Spleen (tissue), 11 donors: ENCODE data around the gene NFATC2. TPM values are rescaled to one million over a fixed set of nuclear protein-coding genes. Genes with fewer than 3 reads are reported as not detected.

Source experiments
- DNase-seq: peaks from one replicate; pipeline ENCODE4 v3.0.0-alpha.2; 2020
- H3K27ac ChIP-seq, 8 donors: fragments of 200-600 bp; sonication (generic) in 7 of 8; 1 replicate in 4 of 8; 2 replicates in 4 of 8; pipeline versions ENCODE4 v1.5.0 to v1.8.0; 2016 to 2021; ENCODE audit warnings: inconsistent platforms in 4 of 8, mild to moderate bottlenecking in 4 of 8, moderate library complexity in 1 of 8
- H3K27me3 ChIP-seq, 7 donors: fragments of 200-600 bp; sonication (generic) in 6 of 7; replicated peaks in 1 of 7; 1 replicate in 4 of 7; 2 replicates in 3 of 7; pipeline versions ENCODE4 v1.5.0 to v1.8.0; 2016 to 2021; ENCODE audit warnings: inconsistent platforms in 3 of 7, mild to moderate bottlenecking in 1 of 7
- H3K36me3 ChIP-seq, 6 donors: fragments of 200-600 bp; sonication (generic) in 5 of 6; 1 replicate in 4 of 6; 2 replicates in 2 of 6; pipeline versions ENCODE4 v1.5.0 to v1.8.0; 2016 to 2021; ENCODE audit warnings: inconsistent platforms in 2 of 6
- H3K4me1 ChIP-seq, 6 donors: fragments of 200-600 bp; sonication (generic) in 5 of 6; 1 replicate in 3 of 6; 2 replicates in 3 of 6; pipeline versions ENCODE4 v1.5.0 to v1.8.0; 2016 to 2021; ENCODE audit warnings: inconsistent platforms in 3 of 6
- H3K4me3 ChIP-seq, 8 donors: fragments of 200-600 bp; sonication (generic) in 7 of 8; 1 replicate in 4 of 8; 2 replicates in 4 of 8; pipeline versions ENCODE4 v1.5.0 to v1.8.0; 2016 to 2021; ENCODE audit warnings: inconsistent platforms in 4 of 8, mild to moderate bottlenecking in 4 of 8, moderate library complexity in 2 of 8
- H3K9me3 ChIP-seq, 8 donors: fragments of 200-600 bp; sonication (generic) in 7 of 8; 1 replicate in 4 of 8; 2 replicates in 4 of 8; pipeline versions ENCODE4 v1.5.0 to v1.8.0; 2016 to 2021; ENCODE audit warnings: inconsistent platforms in 4 of 8
- POLR2A ChIP-seq, 3 donors: fragments of 450-650 bp; IDR thresholded peaks; one replicate each; pipeline ENCODE4 v1.5.1; 2017; ENCODE audit warnings: antibody characterized with exemption in 3 of 3, mild to moderate bottlenecking in 1 of 3
- POLR2AphosphoS5 ChIP-seq, 3 donors: sonication (generic); formaldehyde crosslinking; IDR thresholded peaks; one replicate each; pipeline ENCODE4 v1.5.1; 2017; ENCODE audit warnings: antibody characterized with exemption in 3 of 3
- WGBS, 5 donors: extraction: QIAGEN DNeasy Blood & Tissue Kit in 3 of 5; methylation state at CpG; one replicate each; pipeline versions ENCODE4 v1.1.5 to v1.1.7; 2013 to 2018; 5-methylcytosine and 5-hydroxymethylcytosine counted together
- intact Hi-C: fragments of 100-400 bp; cut with DNase I; formaldehyde crosslinking; loops from one replicate; pipeline ENCODE4 v1.15.0; 2023; ENCODE audit warnings: low total_unique reads
- microRNA-seq, 3 donors: library from miRNA; unstranded; fragments of <30 nt; microRNA quantifications; one replicate each; pipeline versions ENCODE4 to v1.1.0, GENCODE V29; 2019 to 2020
- polyA plus RNA-seq, 3 donors: library from polyadenylated mRNA; stranded (reverse); fragments of 200-250 nt; gene quantifications; one replicate each; pipeline ENCODE4 v1.2.1, GENCODE V29; 2013
- small RNA-seq, 4 donors: library from RNA; depleted of rRNA; stranded (forward); fragments of <200 nt; gene quantifications; one replicate each; pipeline ENCODE3, GENCODE V24; 2016
- total RNA-seq, 7 donors: library from RNA; depleted of rRNA in 3 of 7; stranded (reverse); fragments of >200 nt in 3 of 7; fragmentation: NEBNext Ultra II Directional in 4 of 7; extraction: Animal tissue kit (Norgen Biotek cat#: 25700) in 4 of 7; gene quantifications; one replicate each; pipeline versions ENCODE4 v1.1.0 to v1.2.1, GENCODE V29; 2016 to 2021
- TF ChIP-seq, protein P1 (sequence below), 11 experiments: fragments of 200-600 bp in 7 of 11; fragments of 450-650 bp in 4 of 11; sonication (generic) in 4 of 11; IDR thresholded peaks in 8 of 11; conservative IDR thresholded peaks in 3 of 11; 1 replicate in 7 of 11; 2 replicates in 4 of 11; pipeline versions ENCODE4 v1.4.0 to v1.8.0; 2016 to 2021; ENCODE audit warnings: antibody characterized with exemption in 11 of 11, inconsistent platforms in 4 of 11, mild to moderate bottlenecking in 1 of 11
- donor health status: healthy with polysubstance abuse.
- donor health status: DM: no; HTN: no; CAD: no; lungs with moderate emphysema.
- donor health status: DM: no; HTN: no; CAD: no.
- donor health status: Bipolar disorder and iron deficiency.
- donor health status: healthy.
- donor health status: DM: no; HTN: no; CAD: no.
- donor health status: DM: yes; HTN: yes; CAD: no.

NFATC2 gene
- total and polyA plus RNA-seq, 10 donors, result 6.5 to 42.9 (median 34.5) TPM

- WGBS, 5 donors, result 76 to 89% (median 82%) methylated on average over 3 of the region's 3 CpGs
Observed at GRCh38 chr20:51337126-51337805, 205.3 kb downstream of the NFATC2 start.

More at GRCh38 chr20:51337126-51337805, 205.3 kb downstream of the NFATC2 start:
- TF ChIP-seq POLR2A (IDR thresholded peaks at IDR 0.05) (no peak), POLR2AphosphoS5 (IDR thresholded peaks at IDR 0.05) (no peak)
- TF ChIP-seq, protein P1, sequence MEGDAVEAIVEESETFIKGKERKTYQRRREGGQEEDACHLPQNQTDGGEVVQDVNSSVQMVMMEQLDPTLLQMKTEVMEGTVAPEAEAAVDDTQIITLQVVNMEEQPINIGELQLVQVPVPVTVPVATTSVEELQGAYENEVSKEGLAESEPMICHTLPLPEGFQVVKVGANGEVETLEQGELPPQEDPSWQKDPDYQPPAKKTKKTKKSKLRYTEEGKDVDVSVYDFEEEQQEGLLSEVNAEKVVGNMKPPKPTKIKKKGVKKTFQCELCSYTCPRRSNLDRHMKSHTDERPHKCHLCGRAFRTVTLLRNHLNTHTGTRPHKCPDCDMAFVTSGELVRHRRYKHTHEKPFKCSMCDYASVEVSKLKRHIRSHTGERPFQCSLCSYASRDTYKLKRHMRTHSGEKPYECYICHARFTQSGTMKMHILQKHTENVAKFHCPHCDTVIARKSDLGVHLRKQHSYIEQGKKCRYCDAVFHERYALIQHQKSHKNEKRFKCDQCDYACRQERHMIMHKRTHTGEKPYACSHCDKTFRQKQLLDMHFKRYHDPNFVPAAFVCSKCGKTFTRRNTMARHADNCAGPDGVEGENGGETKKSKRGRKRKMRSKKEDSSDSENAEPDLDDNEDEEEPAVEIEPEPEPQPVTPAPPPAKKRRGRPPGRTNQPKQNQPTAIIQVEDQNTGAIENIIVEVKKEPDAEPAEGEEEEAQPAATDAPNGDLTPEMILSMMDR (IDR thresholded peaks at IDR 0.05 in 8 of 11, conservative IDR thresholded peaks at IDR 0.05 in 3 of 11), result no peak
- no peaks in the 10 kb centered on the region for H3K9me3 ChIP-seq
- no peaks in the 10 kb centered on the region for H3K27me3 ChIP-seq
- H3K4me3 ChIP-seq, result no peak overlapping the region
- peaks cover 0 to 12% (median 3%) of the 10 kb centered on the region in 6 donors for H3K4me1 ChIP-seq
- no peak for DNase-seq
- intact Hi-C loops, result no loop called here
- H3K27ac ChIP-seq, result no peak overlapping the region
- no peaks in the 10 kb centered on the region for H3K36me3 ChIP-seq

Small RNA genes lying within 50 kb of the gene (microRNA-seq; reads per million reads assigned to microRNA genes)
- gene MIR3194, result 1.8 to 3.7 (median 1.8) reads per million in 3 donors

Small RNA genes lying within 50 kb of the gene (small RNA-seq; reads per million reads assigned to genes)
- gene MIR3194, result 0 to 0.17 (median 0) reads per million in 4 donors

Other genes with a start within 250 kb of the NFATC2 start
- 10 to 100 TPM in 2 of 7 donors, 1 to 10 TPM in 5; 5.7 to 11.5 (median 9.0) TPM for gene ATP9A, start 225.7 kb upstream of the NFATC2 start, total RNA-seq
- 1 to 10 TPM in 1 of 3 donors, under 1 TPM in 2; 0.37 to 1.2 (median 0.76) TPM for gene ATP9A, start 225.7 kb upstream of the NFATC2 start, polyA plus RNA-seq